ENCODE results near the gene NGFR.

Gene NGFR

GRCh38 chr17:49496183-49496866, 1.2 kb downstream of the NGFR start:
- Histone ChIP-seq H3K9me2 (replicated peaks; ENCODE audit: control insufficient read depth, low read length) (no peaks in the 10 kb centered on the region), H3K4me3 (ENCODE audit: low read length) (peak overlapping the region; percentile 31; the same call in 1 of the 2 replicates), H3K27me3 (ENCODE audit: control insufficient read depth, low read length) (peaks cover 62% of the 10 kb centered on the region), H3F3A (ENCODE audit: control insufficient read depth, insufficient read depth) (no peaks in the 10 kb centered on the region), H3K79me2 (ENCODE audit: control insufficient read depth, low read length) (no peaks in the 10 kb centered on the region), H4K20me1 (ENCODE audit: control insufficient read depth, insufficient read depth, low read depth, low read length) (no peaks in the 10 kb centered on the region), H3K27ac (ENCODE audit: low read depth, low read length) (no peak overlapping the region), H3K4me2 (ENCODE audit: low read length) (peak overlapping the region; percentile 86), H3K9me3 (ENCODE audit: control insufficient read depth, insufficient read depth, low read length) (no peaks in the 10 kb centered on the region), H3K4me1 (ENCODE audit: control insufficient read depth, low read length) (peaks cover 17% of the 10 kb centered on the region), H3K36me3 (ENCODE audit: control insufficient read depth, low read length) (no peaks in the 10 kb centered on the region)
- TF ChIP-seq EZH2phosphoT487 (IDR thresholded peaks at IDR 0.05; ENCODE audit: borderline replicate concordance, low read length) (no peak), CTCF (IDR thresholded peaks at IDR 0.05; ENCODE audit: low read depth, low read length, poor library complexity, severe bottlenecking) (peak; percentile 71)

- Histone ChIP-seq H3K27ac (ENCODE audit: low read depth, low read length) (no peak overlapping the region), H4K20me1 (ENCODE audit: control insufficient read depth, insufficient read depth, low read depth, low read length) (no peaks in the 10 kb centered on the region), H3K79me2 (ENCODE audit: control insufficient read depth, low read length) (no peaks in the 10 kb centered on the region), H3K36me3 (ENCODE audit: control insufficient read depth, low read length) (no peaks in the 10 kb centered on the region), H3K9me2 (replicated peaks; ENCODE audit: control insufficient read depth, low read length) (no peaks in the 10 kb centered on the region), H3K4me2 (ENCODE audit: low read length) (peak overlapping the region; percentile 86; the same call in 1 of the 2 replicates), H3K27me3 (ENCODE audit: control insufficient read depth, low read length) (peaks cover 60% of the 10 kb centered on the region), H3K4me3 (ENCODE audit: low read length) (no peak overlapping the region), H3K9me3 (ENCODE audit: control insufficient read depth, insufficient read depth, low read length) (no peaks in the 10 kb centered on the region), H3F3A (ENCODE audit: control insufficient read depth, insufficient read depth) (no peaks in the 10 kb centered on the region), H3K4me1 (ENCODE audit: control insufficient read depth, low read length) (peaks cover 17% of the 10 kb centered on the region)
- TF ChIP-seq EZH2phosphoT487 (IDR thresholded peaks at IDR 0.05; ENCODE audit: borderline replicate concordance, low read length) (peak; percentile 90; the same call in 1 of the 2 replicates), CTCF (IDR thresholded peaks at IDR 0.05; ENCODE audit: low read depth, low read length, poor library complexity, severe bottlenecking) (no peak)
Measured at GRCh38 chr17:49496867-49497147, 1.7 kb downstream of the NGFR start.

GRCh38 chr17:49497148-49498028, 2.3 kb downstream of the NGFR start:
- Histone ChIP-seq H3K4me1 (ENCODE audit: control insufficient read depth, low read length) (peaks cover 17% of the 10 kb centered on the region), H3K9me3 (ENCODE audit: control insufficient read depth, insufficient read depth, low read length) (no peaks in the 10 kb centered on the region), H4K20me1 (ENCODE audit: control insufficient read depth, insufficient read depth, low read depth, low read length) (no peaks in the 10 kb centered on the region), H3F3A (ENCODE audit: control insufficient read depth, insufficient read depth) (no peaks in the 10 kb centered on the region), H3K27ac (ENCODE audit: low read depth, low read length) (no peak overlapping the region), H3K4me3 (ENCODE audit: low read length) (no peak overlapping the region), H3K9me2 (replicated peaks; ENCODE audit: control insufficient read depth, low read length) (no peaks in the 10 kb centered on the region), H3K79me2 (ENCODE audit: control insufficient read depth, low read length) (no peaks in the 10 kb centered on the region), H3K4me2 (ENCODE audit: low read length) (no peak overlapping the region), H3K36me3 (ENCODE audit: control insufficient read depth, low read length) (no peaks in the 10 kb centered on the region), H3K27me3 (ENCODE audit: control insufficient read depth, low read length) (peaks cover 60% of the 10 kb centered on the region)
- TF ChIP-seq CTCF (IDR thresholded peaks at IDR 0.05; ENCODE audit: low read depth, low read length, poor library complexity, severe bottlenecking) (no peak), EZH2phosphoT487 (IDR thresholded peaks at IDR 0.05; ENCODE audit: borderline replicate concordance, low read length) (0 out of 2 replicates have a peak, but pooled peaks have one; percentile 66)
